Measurements from ENCODE around the gene RASL11A. TPM values are rescaled to one million over a fixed set of nuclear protein-coding genes. Genes with fewer than 3 reads are reported as not detected.
"Not testable (repeated sequence)": the region's sequence is repeated elsewhere in the genome, so short reads cannot be mapped to it uniquely, and the experiment has no call there.

Gene RASL11A, protein sequence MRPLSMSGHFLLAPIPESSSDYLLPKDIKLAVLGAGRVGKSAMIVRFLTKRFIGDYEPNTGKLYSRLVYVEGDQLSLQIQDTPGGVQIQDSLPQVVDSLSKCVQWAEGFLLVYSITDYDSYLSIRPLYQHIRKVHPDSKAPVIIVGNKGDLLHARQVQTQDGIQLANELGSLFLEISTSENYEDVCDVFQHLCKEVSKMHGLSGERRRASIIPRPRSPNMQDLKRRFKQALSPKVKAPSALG
- total RNA-seq: 10 to 100 TPM in 4 of 7 donors, 1 to 10 TPM in 3; 6.2 to 36.3 (median 10.6) TPM
- polyA plus RNA-seq: 10 to 100 TPM; 19.4 to 31.0 TPM
- long read RNA-seq, donor 1, partial matches to known transcripts: 0 of 4 reads
- long read RNA-seq, donor 1, other reads (novel, unspliced or antisense): 0 of 4 reads
- long read RNA-seq, donor 2, partial matches to known transcripts: 0 of 3 reads
- long read RNA-seq, donor 2, other reads (novel, unspliced or antisense): 0 of 3 reads
- long read RNA-seq, donor 3: 0 reads

DNA sequence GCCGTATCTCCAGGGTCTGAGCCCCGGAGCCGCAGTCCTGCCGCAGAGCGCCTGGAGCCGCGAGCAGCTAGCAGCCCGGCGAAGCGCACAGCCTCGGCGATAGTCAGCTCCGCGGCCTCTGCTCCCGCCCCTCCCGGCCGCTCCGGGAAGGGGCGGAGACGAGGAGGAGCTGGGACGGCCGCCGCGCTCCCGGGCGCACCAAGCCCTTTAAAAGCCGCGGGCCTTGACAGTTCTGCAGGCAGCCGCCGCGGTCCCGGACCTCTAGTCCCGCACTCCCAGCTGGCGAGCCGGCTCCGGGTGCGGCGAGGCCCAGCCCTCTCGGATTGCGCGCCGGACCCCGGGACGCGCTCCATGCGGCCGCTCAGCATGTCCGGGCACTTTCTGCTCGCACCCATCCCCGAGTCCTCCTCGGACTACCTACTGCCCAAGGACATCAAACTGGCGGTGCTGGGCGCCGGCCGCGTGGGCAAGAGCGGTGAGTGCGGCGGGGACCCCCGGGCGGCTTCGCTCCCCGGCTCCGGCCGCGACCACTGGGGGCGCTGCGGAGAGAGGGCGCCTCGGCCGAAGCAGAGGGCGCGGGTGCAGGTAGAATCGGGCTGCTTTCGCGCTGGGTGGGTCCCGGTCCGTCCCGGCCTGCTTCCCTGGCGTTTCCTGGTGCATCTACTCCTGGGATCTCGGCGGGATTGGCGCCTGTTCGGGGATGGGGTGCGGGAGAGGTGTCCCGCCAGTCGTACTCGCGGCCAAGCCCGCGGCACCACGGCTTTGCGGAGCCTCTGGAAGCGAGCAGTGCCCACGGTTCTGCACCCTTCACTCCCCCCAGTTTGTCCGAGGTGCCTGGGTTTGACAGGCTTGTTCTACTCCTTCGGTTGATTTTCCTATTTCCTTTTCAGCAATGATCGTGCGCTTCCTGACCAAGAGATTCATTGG lies at the start of gene RASL11A:
Gene RASL11A (plus strand): TSS at position 237 of the 927 bp plus-strand sequence. CDS start 115 bp downstream, at position 352.
- Histone ChIP-seq H3K36me3 (no peaks in the 10 kb centered on the region), H3K9me3 (no peaks in the 10 kb centered on the region), H3K27me3 (no peaks in the 10 kb centered on the region), H3K27ac (peak within 1 kb of the TSS; percentile 69 to 83), H3K4me3 (peak within 1 kb of the TSS; percentile 85), H3K4me1 (ENCODE audit: insufficient read depth) (peaks cover 14% of the 10 kb centered on the region)
- TF ChIP-seq EP300 (IDR thresholded peaks at IDR 0.05): no peak
- TF ChIP-seq, protein P1, sequence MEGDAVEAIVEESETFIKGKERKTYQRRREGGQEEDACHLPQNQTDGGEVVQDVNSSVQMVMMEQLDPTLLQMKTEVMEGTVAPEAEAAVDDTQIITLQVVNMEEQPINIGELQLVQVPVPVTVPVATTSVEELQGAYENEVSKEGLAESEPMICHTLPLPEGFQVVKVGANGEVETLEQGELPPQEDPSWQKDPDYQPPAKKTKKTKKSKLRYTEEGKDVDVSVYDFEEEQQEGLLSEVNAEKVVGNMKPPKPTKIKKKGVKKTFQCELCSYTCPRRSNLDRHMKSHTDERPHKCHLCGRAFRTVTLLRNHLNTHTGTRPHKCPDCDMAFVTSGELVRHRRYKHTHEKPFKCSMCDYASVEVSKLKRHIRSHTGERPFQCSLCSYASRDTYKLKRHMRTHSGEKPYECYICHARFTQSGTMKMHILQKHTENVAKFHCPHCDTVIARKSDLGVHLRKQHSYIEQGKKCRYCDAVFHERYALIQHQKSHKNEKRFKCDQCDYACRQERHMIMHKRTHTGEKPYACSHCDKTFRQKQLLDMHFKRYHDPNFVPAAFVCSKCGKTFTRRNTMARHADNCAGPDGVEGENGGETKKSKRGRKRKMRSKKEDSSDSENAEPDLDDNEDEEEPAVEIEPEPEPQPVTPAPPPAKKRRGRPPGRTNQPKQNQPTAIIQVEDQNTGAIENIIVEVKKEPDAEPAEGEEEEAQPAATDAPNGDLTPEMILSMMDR (IDR thresholded peaks at IDR 0.05): peak; percentile 91 to 98 (median 97)
- peak; percentile 74 for TF ChIP-seq POLR2A (IDR thresholded peaks at IDR 0.05)
- peak; percentile 82 to 90 (median 88) for DNase-seq
- WGBS, 3 donors: 1 to 2% (median 1%) methylated on average over 58 to 99 of the region's 99 CpGs
- intact Hi-C loops (cut with DNase I): loop anchor here in 2 of 4 donors (2.0 to 10.0 kb wide), 6 partner anchors 20 to 354 kb away; partner anchors contain the start of genes USP12 (in 2 of the 2), LNX2 (in 1 of the 2), POLR1D (in 1 of the 2) and RPL21 (in 1 of the 2)

DNA sequence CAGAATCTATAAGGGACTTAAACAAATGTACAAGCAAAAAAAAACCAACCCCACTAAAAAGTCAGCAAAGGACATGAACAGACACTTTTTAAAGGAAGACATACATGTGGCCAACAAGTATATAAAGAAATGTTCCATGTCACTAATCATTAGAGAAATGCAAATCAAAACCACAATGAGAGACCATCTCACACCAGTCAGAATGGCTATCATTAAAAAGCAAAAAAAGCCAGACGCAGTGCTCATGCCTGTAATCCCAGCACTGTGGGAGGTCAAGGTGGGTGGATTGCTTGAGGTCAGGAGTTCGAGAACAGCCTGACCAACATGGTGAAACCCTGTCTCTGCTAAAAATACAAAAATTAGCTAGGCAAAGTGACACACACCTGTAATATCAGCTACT lies 48.5 kb upstream of the RASL11A start:
- H3K36me3 ChIP-seq; H3K4me1 ChIP-seq (ENCODE audit: insufficient read depth); intact Hi-C loops (cut with DNase I); H3K9me3 ChIP-seq; H3K4me3 ChIP-seq; DNase-seq; H3K27me3 ChIP-seq; H3K27ac ChIP-seq: not testable (repeated sequence)
- 50 to 58% (median 57%) methylated on average over 2 of the region's 2 CpGs for WGBS, 3 donors

DNA sequence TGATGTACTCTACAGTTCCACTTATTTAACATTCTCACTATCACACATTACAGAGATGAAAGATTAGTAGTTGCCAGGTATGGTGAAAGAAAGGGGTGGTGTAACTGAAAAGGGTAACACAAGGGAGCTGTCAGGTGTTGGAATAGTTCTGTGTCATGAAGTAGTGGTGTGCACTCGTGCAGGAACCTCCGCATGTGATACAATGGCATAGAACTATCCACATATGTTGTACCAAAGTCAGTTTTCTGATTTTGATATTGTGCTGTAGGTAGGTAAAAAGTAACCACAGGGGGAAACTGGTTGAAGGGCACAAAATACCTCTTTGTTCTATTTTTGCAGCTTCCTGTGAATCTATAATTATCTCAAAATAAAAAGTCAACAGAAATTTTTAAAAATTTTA lies 43.6 kb upstream of the RASL11A start:
- intact Hi-C loops (cut with DNase I): no loop called here
- H3K4me3 ChIP-seq: no peak overlapping the region
- H3K36me3 ChIP-seq: no peaks in the 10 kb centered on the region
- no peaks in the 10 kb centered on the region for H3K4me1 ChIP-seq (ENCODE audit: insufficient read depth)
- TF ChIP-seq, protein P1 (IDR thresholded peaks at IDR 0.05): no peak
- TF ChIP-seq EP300 (IDR thresholded peaks at IDR 0.05) (no peak), POLR2A (IDR thresholded peaks at IDR 0.05) (no peak)
- H3K27me3 ChIP-seq: no peaks in the 10 kb centered on the region
- H3K9me3 ChIP-seq: no peaks in the 10 kb centered on the region
- DNase-seq: no peak
- WGBS, 3 donors: 79 to 92% (median 92%) methylated on average over 2 of the region's 2 CpGs
- no peak overlapping the region for H3K27ac ChIP-seq

DNA sequence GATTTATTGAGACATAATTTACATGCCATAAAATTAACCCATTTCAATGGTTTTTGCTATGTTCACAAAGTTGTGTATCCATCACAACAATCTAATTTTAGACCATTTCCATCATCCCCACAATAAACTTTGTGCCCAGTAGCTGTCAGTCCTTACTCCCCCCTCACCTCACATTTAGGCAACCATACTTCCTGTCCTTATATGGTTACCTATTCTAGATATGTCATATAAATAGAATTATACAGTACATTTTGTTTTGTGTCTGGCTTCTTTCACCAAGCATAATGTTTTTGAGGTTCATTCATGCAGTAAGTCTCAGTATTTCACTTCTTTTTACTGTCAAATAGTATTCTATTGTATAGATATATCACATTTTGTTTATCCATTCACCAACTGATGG lies 42.5 kb upstream of the RASL11A start:
- no peak for DNase-seq
- H3K27ac ChIP-seq: no peak overlapping the region
- intact Hi-C loops (cut with DNase I): no loop called here
- no peak overlapping the region for H3K4me3 ChIP-seq
- TF ChIP-seq EP300 (IDR thresholded peaks at IDR 0.05) (no peak), POLR2A (IDR thresholded peaks at IDR 0.05) (no peak)
- TF ChIP-seq, protein P1 (IDR thresholded peaks at IDR 0.05): no peak
- H3K36me3 ChIP-seq: no peaks in the 10 kb centered on the region
- no peaks in the 10 kb centered on the region for H3K4me1 ChIP-seq (ENCODE audit: insufficient read depth)
- H3K9me3 ChIP-seq: no peaks in the 10 kb centered on the region
- no peaks in the 10 kb centered on the region for H3K27me3 ChIP-seq

Measured in ovary (tissue), 10 donors.